ENCODE data around the gene PWWP2A.

- TF ChIP-seq CTCF (IDR thresholded peaks at IDR 0.05) (no peak), POLR2A (IDR thresholded peaks at IDR 0.05) (no peak)
Observed at GRCh38 chr5:160044967-160045366, 74.3 kb downstream of the PWWP2A start.
